Parathyroid adenoma (tissue), 2 donors: ENCODE results near the gene IMPDH1.

ENCODE experiments used
- H2AFZ ChIP-seq: fragments of 300-600 bp; sonication (generic); one replicate; pipeline ENCODE4 v1.7.0; 2017; ENCODE audit warnings: antibody characterized with exemption, mild to moderate bottlenecking
- H3K27ac ChIP-seq: fragments of 300-600 bp; sonication (generic); one replicate; pipeline ENCODE4 v1.7.0; 2017
- H3K27me3 ChIP-seq: fragments of 300-600 bp; sonication (generic); one replicate; pipeline ENCODE4 v1.7.0; 2017; ENCODE audit warnings: low read length; ENCODE audit not compliant: control insufficient read depth, insufficient read depth
- H3K36me3 ChIP-seq: fragments of 300-600 bp; sonication (generic); one replicate; pipeline ENCODE4 v1.7.0; 2017; ENCODE audit warnings: low read length; ENCODE audit not compliant: control insufficient read depth, insufficient read depth
- H3K4me1 ChIP-seq: fragments of 300-600 bp; sonication (generic); one replicate; pipeline ENCODE4 v1.7.0; 2017; ENCODE audit warnings: control low read depth
- H3K4me2 ChIP-seq: fragments of 300-600 bp; sonication (generic); one replicate; pipeline ENCODE4 v1.7.0; 2017; ENCODE audit warnings: low read length
- H3K4me3 ChIP-seq: fragments of 300-600 bp; sonication (generic); one replicate; pipeline ENCODE4 v1.7.0; 2017; ENCODE audit warnings: low read depth, low read length
- H3K79me2 ChIP-seq: fragments of 300-600 bp; sonication (generic); one replicate; pipeline ENCODE4 v1.7.0; 2017; ENCODE audit warnings: control low read depth
- H3K9ac ChIP-seq: fragments of 300-600 bp; sonication (generic); one replicate; pipeline ENCODE4 v1.7.0; 2017; ENCODE audit warnings: mild to moderate bottlenecking
- H3K9me3 ChIP-seq: fragments of 300-600 bp; sonication (generic); one replicate; pipeline ENCODE4 v1.7.0; 2017; ENCODE audit warnings: low read length; ENCODE audit not compliant: control insufficient read depth
- CTCF ChIP-seq: fragments of 300-600 bp; sonication (generic); IDR thresholded peaks from one replicate; pipeline ENCODE4 v1.7.0; 2017; ENCODE audit warnings: antibody characterized with exemption, mild to moderate bottlenecking
- donor health status: primary hyperparathyroidism.

The IMPDH1 gene

GRCh38 chr7:128360359-128360678, 49.5 kb downstream of the IMPDH1 start:
- Histone ChIP-seq H3K4me1 (peaks cover 4% of the 10 kb centered on the region), H3K27me3 (no peaks in the 10 kb centered on the region), H2AFZ (peak overlapping the region; percentile 38), H3K4me2 (no peak overlapping the region), H3K36me3 (no peaks in the 10 kb centered on the region), H3K9me3 (no peaks in the 10 kb centered on the region), H3K27ac (no peak overlapping the region), H3K79me2 (no peaks in the 10 kb centered on the region), H3K9ac (no peak overlapping the region), H3K4me3 (no peak overlapping the region)
- TF ChIP-seq CTCF: no peak

- Histone ChIP-seq H3K4me2 (no peak overlapping the region), H3K36me3 (no peaks in the 10 kb centered on the region), H3K4me1 (peaks cover 4% of the 10 kb centered on the region), H2AFZ (no peak overlapping the region), H3K27me3 (no peaks in the 10 kb centered on the region), H3K27ac (no peak overlapping the region), H3K4me3 (no peak overlapping the region), H3K79me2 (no peaks in the 10 kb centered on the region), H3K9ac (no peak overlapping the region), H3K9me3 (no peaks in the 10 kb centered on the region)
- no peak for TF ChIP-seq CTCF
Observed at GRCh38 chr7:128359939-128360338, 49.8 kb downstream of the IMPDH1 start.

- H3K4me1 ChIP-seq: peaks cover 4% of the 10 kb centered on the region
- no peaks in the 10 kb centered on the region for H3K27me3 ChIP-seq
- H3K9ac ChIP-seq: no peak overlapping the region
- no peaks in the 10 kb centered on the region for H3K79me2 ChIP-seq
- H3K27ac ChIP-seq: no peak overlapping the region
- no peaks in the 10 kb centered on the region for H3K36me3 ChIP-seq
- no peak overlapping the region for H3K4me2 ChIP-seq
- TF ChIP-seq CTCF: no peak
- no peak overlapping the region for H3K4me3 ChIP-seq
- no peaks in the 10 kb centered on the region for H3K9me3 ChIP-seq
- no peak overlapping the region for H2AFZ ChIP-seq
Observed at GRCh38 chr7:128359336-128359735, 50.4 kb downstream of the IMPDH1 start.

- no peaks in the 10 kb centered on the region for H3K27me3 ChIP-seq
Observed at GRCh38 chr7:128358233-128358632, 51.5 kb downstream of the IMPDH1 start.

More at GRCh38 chr7:128358233-128358632, 51.5 kb downstream of the IMPDH1 start:
- Histone ChIP-seq H3K4me2 (no peak overlapping the region), H3K9ac (no peak overlapping the region), H3K79me2 (no peaks in the 10 kb centered on the region), H2AFZ (no peak overlapping the region), H3K27ac (no peak overlapping the region), H3K4me1 (peaks cover 4% of the 10 kb centered on the region), H3K9me3 (no peaks in the 10 kb centered on the region), H3K4me3 (no peak overlapping the region), H3K36me3 (no peaks in the 10 kb centered on the region)
- no peak for TF ChIP-seq CTCF
